GM18517 (cell line): ENCODE data around the gene APIP.

Experiments
- ATAC-seq: cut with Tn5 transposase; IDR thresholded peaks from one replicate; pipeline ENCODE4 v1.9.1; 2021; ENCODE audit warnings: mild to moderate bottlenecking, moderate library complexity; ENCODE audit not compliant: unreplicated experiment

Gene APIP

GRCh38 chr11:34890089-34890488, 26.1 kb downstream of the APIP start:
- ATAC-seq: no peak

GRCh38 chr11:34887260-34887659, 28.9 kb downstream of the APIP start:
- ATAC-seq: no peak

- ATAC-seq: no peak
Measured at GRCh38 chr11:34886609-34887008, 29.6 kb downstream of the APIP start.

GRCh38 chr11:34881900-34882299, 34.3 kb downstream of the APIP start:
- no peak for ATAC-seq

GRCh38 chr11:34877375-34877975, 38.7 kb downstream of the APIP start:
- ATAC-seq: no peak

- no peak for ATAC-seq
Measured at GRCh38 chr11:34874202-34874601, 42.0 kb downstream of the APIP start.

- no peak for ATAC-seq
Measured at GRCh38 chr11:34870548-34871196, 45.5 kb downstream of the APIP start.

GRCh38 chr11:34869425-34869824, 46.8 kb downstream of the APIP start:
- ATAC-seq: no peak

- no peak for ATAC-seq
Measured at GRCh38 chr11:34866375-34866774, 49.8 kb downstream of the APIP start.

GRCh38 chr11:34865261-34865660, 50.9 kb downstream of the APIP start:
- no peak for ATAC-seq

GRCh38 chr11:34864424-34864823, 51.8 kb downstream of the APIP start:
- no peak for ATAC-seq

GRCh38 chr11:34863048-34863447, 53.1 kb downstream of the APIP start:
- no peak for ATAC-seq

- ATAC-seq: no peak
Measured at GRCh38 chr11:34860518-34860917, 55.7 kb downstream of the APIP start.

- no peak for ATAC-seq
Measured at GRCh38 chr11:34860034-34860433, 56.1 kb downstream of the APIP start.

- ATAC-seq: no peak
Measured at GRCh38 chr11:34859496-34859895, 56.7 kb downstream of the APIP start.

GRCh38 chr11:34857463-34857862, 58.7 kb downstream of the APIP start:
- ATAC-seq: no peak

GRCh38 chr11:34856251-34856650, 59.9 kb downstream of the APIP start:
- no peak for ATAC-seq

GRCh38 chr11:34855754-34856095, 60.5 kb downstream of the APIP start:
- no peak for ATAC-seq

- ATAC-seq: no peak
Measured at GRCh38 chr11:34855021-34855753, 61.0 kb downstream of the APIP start.

- ATAC-seq: no peak
Measured at GRCh38 chr11:34851916-34852315, 64.3 kb downstream of the APIP start.

- no peak for ATAC-seq
Measured at GRCh38 chr11:34850334-34850733, 65.8 kb downstream of the APIP start.

GRCh38 chr11:34846467-34846866, 69.7 kb downstream of the APIP start:
- ATAC-seq: no peak
